ENCODE measurements around the gene PVALB.

PVALB gene

GRCh38 chr22:36814801-36815200, 2.0 kb downstream of the PVALB start:
- no peak for TF ChIP-seq CTCF (conservative IDR thresholded peaks at IDR 0.05; ENCODE audit: low read length)
- H3K4me3 ChIP-seq (ENCODE audit: low read length), result no peak overlapping the region
- DNase-seq (ENCODE audit: low read depth), result no peak

- no peak overlapping the region for H3K4me3 ChIP-seq (ENCODE audit: low read length)
- no peak for TF ChIP-seq CTCF (conservative IDR thresholded peaks at IDR 0.05; ENCODE audit: low read length)
- no peak for DNase-seq (ENCODE audit: low read depth)
These were observed 5.6 kb downstream of the PVALB start for GRCh38 chr22:36811094-36811800.

GRCh38 chr22:36809351-36809750, 7.5 kb downstream of the PVALB start:
- no peak overlapping the region for H3K4me3 ChIP-seq (ENCODE audit: low read length)
- TF ChIP-seq CTCF (conservative IDR thresholded peaks at IDR 0.05; ENCODE audit: low read length), result no peak
- no peak for DNase-seq (ENCODE audit: low read depth)

- DNase-seq (ENCODE audit: low read depth), result no peak
- no peak overlapping the region for H3K4me3 ChIP-seq (ENCODE audit: low read length)
- no peak for TF ChIP-seq CTCF (conservative IDR thresholded peaks at IDR 0.05; ENCODE audit: low read length)
These were observed 8.0 kb downstream of the PVALB start for GRCh38 chr22:36808721-36809344.

- TF ChIP-seq CTCF (conservative IDR thresholded peaks at IDR 0.05; ENCODE audit: low read length), result no peak
- no peak for DNase-seq (ENCODE audit: low read depth)
- no peak overlapping the region for H3K4me3 ChIP-seq (ENCODE audit: low read length)
These were observed 9.2 kb downstream of the PVALB start for GRCh38 chr22:36807627-36808026.

- H3K4me3 ChIP-seq (ENCODE audit: low read length), result no peak overlapping the region
- DNase-seq (ENCODE audit: low read depth), result no peak
- TF ChIP-seq CTCF (conservative IDR thresholded peaks at IDR 0.05; ENCODE audit: low read length), result no peak
These were observed 10.0 kb downstream of the PVALB start for GRCh38 chr22:36806835-36807234.

GRCh38 chr22:36803358-36803757, 13.5 kb downstream of the PVALB start:
- H3K4me3 ChIP-seq (ENCODE audit: low read length), result no peak overlapping the region
- DNase-seq (ENCODE audit: low read depth), result no peak
- TF ChIP-seq CTCF (conservative IDR thresholded peaks at IDR 0.05; ENCODE audit: low read length), result no peak
